Uterus (tissue), 2 donors: ENCODE data around the gene SLC28A3.

ENCODE experiments used
- CTCF ChIP-seq, 4 experiments: fragments of 200-600 bp in 2 of 4; fragments of 450-650 bp in 2 of 4; sonication (generic) in 2 of 4; IDR thresholded peaks; one replicate each; pipeline ENCODE4 v1.5.1; 2016 to 2019; ENCODE audit warnings: antibody characterized with exemption in 4 of 4, mild to moderate bottlenecking in 2 of 4, moderate library complexity in 1 of 4
- POLR2A ChIP-seq, 2 donors: fragments of 450-650 bp; IDR thresholded peaks; one replicate each; pipeline ENCODE4 v1.6.1; 2016; ENCODE audit warnings: antibody characterized with exemption in 2 of 2, mild to moderate bottlenecking in 1 of 2, moderate library complexity in 1 of 2

GRCh38 chr9:84339962-84340361 lies 596 bp downstream of the SLC28A3 start:
- no peak for TF ChIP-seq CTCF (IDR thresholded peaks at IDR 0.05)
- no peak for TF ChIP-seq POLR2A (IDR thresholded peaks at IDR 0.05)
